Amniotic stem cell (primary cell): ENCODE data around the gene NUDT22.

ENCODE experiments used
- DNase-seq: peaks from one replicate; lab custom pipeline; 2025; lab: John Stamatoyannopoulos, UW

NUDT22 gene

DNA sequence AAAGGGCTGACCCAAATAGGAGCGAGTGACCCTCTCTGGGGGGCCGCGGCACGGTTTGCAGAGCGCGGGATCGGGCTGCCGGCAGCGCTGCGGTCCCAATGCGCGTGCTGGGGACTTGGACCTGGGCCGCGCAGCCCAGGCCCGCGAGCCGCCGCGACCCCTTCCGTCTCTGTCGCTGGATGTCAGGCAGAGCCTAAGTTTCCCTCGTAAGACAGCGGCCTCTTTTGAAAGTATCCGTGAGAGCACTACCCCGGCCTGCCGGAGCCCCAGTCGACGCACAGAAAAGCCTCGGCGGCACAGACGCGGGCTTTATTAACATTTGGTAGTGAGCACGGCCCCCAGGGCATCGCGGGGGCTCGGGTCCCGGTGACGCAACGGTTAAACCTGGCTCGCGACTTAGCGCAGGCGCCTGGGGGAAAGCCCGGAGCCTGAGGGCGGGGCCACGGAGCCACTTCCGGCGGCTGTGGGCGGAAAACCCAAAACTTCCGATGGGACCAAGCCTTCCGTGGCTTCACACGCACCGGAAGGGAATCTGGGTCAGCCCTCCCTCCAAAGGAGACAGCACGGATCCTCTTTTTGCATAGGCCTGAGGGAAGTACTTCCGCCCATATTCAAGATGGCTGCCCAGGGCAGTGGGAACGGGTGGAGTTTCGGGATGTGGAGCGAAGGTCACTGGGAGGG, 43.6 kb downstream of the NUDT22 start:
- peak; percentile 99 for DNase-seq

DNA sequence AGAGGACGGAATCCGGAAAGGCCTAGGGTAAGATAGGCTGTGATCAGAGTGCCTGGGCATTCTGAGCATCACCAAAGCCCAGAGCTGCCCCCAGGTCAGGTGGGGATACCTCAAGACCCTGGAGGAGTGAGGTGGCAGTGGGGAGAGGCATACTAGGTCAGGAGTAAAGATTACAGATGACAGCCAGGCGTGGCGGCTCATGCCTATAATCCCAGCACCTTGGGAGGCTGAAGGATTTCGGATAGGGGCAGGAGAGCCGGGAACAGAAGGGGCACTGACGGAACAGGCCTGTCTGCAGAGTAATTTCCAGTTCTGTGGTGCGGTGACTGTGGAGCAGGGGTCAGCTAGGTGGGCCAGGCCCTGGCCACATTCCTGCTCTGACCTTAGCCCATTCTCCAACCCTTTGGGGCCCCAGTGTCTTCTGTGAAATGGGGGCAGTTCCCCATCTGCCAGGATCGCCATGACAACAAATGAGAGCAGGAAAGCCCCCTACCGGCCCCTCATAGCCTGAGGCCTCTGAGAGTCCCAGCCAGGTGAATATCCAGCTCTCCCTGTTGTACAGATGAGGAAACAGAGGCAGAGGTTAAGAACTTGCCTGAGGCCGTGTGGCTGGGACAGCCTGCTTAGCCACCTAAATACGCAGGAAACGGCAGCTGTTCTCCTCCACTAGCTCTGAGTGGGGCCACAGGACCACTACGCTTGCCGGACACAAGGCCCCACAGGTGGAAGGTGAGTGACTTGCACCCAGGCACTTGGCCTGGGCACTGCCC, 49.1 kb downstream of the NUDT22 start:
- DNase-seq: no peak

DNA sequence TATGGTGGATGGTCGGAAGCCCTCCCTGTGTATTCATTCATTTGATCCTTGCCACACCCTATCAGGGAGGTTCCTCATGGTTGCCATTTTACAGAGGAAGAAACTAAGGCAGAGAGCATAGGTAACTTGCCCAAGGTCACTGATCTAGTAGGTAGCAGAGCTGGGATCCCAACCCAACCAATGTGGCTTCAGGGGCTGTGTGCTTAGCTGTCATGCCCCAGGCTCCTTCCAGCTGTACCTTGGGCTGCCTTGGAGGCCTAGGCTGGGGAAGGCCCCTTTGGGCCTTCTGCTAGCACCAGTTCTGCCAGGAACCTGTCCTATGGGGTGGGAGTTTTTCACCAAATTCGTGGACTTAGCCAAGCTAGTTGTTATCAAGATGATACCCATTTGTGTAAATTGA, 49.8 kb downstream of the NUDT22 start:
- DNase-seq: no peak

DNA sequence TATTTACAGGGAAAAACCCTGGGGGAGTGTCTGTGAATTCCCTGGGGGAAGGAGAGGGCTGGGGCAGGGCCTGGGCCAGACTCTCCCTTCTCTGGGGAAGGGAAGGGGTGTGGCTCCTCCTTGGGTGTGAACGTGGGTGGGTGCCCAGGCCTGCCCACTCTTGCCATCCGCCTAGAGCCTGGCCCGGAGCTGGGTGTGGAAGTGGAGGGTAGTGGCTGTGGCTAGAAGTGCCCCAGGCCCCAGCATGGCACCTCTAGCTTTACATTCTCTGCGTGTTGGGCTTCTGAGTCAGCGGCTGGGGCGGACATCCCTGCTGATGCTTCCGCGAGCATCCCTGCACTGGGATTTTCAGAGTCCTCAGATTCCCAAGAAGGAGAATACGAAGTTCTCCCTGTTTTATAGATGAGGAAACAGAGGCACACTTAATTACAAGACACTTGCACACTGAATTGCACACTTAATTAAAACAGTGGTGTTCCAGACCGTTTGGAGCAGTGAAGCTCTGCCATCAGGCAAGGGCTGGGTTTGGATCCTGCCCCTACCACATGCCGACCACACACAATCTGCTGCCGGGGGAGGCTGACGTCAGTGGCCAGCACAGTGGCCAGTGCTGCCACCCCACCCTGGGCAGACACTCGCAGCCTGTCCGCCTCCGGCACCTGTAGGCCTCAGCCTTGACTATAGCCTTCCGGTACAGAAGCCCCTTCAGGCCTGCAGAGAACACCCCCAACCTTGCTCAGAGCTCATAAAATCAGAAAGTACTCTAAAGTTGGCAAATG, 50.8 kb downstream of the NUDT22 start:
- DNase-seq: no peak

DNA sequence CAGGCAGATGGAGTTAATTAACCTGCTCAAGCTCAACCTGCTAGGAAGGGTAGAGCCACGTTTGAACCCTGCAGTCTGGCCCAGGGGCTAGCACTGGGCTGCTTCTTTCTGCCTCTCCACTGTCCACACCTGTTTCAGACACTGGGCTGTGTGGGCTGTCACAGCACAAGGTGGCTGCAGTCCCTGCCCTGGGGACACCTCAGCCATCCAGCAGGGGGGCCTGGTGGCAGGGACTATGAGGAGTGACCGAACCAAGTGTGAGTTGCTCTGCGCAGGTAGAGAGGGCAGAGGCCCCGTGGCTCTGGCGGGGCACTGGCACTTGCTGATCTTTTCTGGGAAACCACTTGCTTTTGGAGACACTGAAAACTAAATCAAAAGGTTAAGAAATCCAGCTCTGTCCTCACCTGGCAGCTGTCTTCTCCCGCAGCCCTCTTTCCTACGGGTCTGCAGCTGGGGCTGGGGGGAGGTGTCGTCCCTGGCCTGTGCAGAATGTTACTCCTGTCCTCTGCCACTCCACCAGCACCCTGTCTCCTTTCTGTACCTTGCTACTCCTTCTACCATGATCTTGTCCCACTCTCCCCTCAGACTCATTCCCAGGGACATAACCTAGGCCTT, 52.6 kb downstream of the NUDT22 start:
- no peak for DNase-seq
